ENCODE data around the gene TRERF1.

TRERF1 gene

DNA sequence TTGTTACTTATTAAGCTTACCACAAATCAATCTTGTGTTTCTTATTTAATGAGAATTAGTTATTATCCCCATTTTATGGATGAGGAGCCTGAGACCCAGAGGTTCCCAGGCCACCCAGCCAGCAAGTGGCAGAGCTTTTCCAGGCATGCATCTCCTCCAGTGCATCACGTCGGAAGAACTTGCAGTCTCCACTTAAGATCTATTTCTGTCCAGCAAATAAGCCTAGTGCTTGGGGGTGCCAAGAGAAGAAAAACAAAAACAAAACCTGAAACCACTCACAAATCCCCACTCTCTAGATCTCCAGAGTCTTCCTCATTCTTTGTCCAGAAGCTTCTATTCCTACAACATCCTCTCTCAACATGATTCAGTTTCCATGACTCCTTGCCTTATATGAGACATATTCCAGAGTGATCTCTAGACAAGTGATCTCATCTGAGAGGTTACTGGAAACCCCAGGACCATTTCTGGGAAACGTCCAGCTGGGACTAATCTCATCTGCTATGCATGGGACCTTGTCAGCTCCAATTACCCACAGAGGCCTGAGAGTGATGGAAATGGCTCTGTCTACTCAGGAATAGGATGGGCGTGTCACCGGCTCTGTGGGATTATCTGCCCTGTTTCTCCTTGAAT is 261.1 kb downstream of the TRERF1 start:
- DNase-seq (ENCODE audit: low read depth) = peak; percentile 85

DNA sequence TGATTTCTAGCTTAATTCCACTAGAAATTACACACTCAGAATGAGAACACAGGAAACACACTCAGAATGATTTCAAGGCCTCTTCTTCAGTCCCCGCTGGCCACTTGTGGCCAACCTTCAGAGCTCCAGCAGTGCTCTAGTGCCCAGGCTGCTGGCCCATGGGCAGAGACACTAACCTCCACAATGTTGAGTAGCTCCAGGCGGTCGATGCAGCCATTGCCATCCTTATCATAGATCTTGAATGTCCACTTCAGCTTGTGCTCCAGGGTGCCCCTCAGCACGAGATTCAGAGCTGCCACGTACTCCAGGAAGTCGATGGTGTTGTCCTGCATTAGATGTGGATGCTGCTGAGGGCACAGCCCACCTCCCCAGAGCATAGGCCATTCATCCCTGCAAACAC is 263.3 kb downstream of the TRERF1 start:
- no peak for DNase-seq (ENCODE audit: low read depth)

DNA sequence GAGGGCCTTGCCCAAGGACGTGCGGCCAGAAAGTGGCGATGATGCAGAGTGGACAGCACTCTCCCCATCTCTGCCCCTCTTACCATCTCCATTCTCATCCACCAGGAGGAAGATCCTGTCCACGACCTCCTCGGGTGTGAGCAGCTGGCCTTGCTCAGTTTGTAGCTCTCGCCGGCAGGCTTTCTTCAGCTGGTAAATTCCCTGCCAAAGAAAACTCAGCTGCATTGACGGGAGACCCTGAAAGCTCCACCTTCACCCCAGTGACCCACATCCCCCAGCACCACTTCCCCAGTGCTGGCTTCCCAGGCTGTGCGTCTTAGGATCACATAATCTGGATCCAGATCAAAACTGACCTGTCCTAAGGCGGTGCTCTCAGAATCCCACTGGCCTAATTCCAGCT is 266.1 kb downstream of the TRERF1 start:
- no peak for DNase-seq (ENCODE audit: low read depth)

DNA sequence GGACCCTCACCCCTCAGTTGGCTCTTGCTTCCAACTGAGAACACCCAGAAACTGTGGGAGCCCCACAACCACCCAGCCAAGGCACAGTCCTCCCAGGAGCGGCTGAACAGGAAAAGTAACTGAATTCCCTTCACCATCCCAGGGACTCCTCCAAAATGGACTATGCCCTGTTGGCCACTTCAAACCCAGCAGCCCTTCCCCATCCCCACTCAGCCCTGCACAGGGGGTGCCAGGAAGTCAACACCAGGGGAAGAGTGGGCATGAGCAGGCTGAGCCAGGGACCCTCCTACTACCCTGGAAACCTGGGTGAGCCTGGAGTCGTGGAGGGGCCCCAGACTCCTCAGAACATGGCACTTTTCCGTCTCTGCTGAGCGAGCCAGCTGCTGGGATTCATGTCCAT is 267.3 kb downstream of the TRERF1 start:
- no peak for DNase-seq (ENCODE audit: low read depth)

DNA sequence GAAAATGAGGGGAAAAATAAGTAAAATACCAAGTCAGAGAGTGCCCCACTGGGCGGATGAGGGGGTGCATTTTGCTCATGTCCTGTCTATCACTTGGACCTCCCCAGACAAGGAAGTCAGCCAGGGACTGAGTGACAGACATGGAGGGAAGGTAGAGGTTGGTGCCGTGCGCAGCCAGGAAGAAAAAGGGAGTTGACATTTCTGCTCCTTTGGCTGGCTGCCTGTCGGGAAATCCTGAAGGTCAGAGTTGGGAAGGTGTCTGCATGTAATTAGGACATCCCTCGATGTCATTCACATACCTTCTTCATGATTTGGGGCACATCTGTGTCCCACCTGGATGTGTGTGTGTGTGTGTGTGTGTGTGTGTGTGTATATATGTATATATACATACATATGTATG is 269.6 kb downstream of the TRERF1 start:
- DNase-seq (ENCODE audit: low read depth) = no peak

DNA sequence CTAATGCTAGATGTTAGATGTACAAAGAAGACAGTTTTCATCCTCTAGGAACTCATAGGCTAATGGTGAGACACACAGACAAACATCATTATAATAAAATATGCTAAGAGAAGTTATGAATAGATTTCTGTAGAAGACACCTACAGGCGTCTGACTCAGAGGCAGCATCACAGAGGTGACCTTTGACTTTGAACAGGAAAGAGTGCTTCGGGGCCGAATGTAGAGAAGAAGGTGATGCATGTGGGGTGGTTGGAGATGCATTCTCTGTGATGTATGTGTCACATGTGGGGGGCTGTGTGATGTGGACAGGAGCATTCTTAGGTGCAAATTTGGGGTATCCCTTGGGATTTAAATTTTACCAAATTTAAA is 271.8 kb downstream of the TRERF1 start:
- DNase-seq (ENCODE audit: low read depth) = no peak

DNA sequence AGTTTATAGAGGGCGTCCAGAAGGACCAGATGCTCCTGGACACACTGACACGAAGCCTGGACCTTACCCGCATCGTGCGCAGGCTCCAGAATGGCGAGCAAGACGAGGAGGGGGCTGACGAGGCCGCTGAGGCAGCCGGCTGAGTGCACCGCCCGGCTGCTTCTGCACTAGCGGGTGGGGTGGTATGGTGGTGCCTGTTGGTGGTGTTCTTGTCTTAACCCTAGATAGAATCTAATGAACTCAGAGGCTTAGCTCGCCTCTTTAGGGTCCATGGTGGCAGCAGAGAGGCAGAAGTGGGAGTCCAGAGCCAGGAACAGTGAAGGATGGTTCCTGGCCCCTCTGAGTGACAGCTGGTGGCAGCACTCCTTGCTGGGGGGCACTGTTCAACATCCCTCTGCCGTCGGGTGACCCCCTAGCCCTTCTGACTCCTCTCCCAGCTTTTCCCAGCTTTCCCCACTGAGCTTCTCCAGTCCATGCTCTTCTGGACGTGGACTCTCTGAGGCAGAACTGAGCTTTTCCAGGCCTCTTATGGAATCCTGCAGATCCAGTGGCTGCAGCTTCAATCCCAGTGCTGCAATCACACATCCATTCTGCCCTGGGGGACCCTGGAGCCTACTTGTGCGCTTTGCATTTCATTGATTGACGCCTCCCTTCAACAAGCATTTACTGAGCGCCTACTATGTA is 272.3 kb downstream of the TRERF1 start:
- DNase-seq (ENCODE audit: low read depth) = no peak

DNA sequence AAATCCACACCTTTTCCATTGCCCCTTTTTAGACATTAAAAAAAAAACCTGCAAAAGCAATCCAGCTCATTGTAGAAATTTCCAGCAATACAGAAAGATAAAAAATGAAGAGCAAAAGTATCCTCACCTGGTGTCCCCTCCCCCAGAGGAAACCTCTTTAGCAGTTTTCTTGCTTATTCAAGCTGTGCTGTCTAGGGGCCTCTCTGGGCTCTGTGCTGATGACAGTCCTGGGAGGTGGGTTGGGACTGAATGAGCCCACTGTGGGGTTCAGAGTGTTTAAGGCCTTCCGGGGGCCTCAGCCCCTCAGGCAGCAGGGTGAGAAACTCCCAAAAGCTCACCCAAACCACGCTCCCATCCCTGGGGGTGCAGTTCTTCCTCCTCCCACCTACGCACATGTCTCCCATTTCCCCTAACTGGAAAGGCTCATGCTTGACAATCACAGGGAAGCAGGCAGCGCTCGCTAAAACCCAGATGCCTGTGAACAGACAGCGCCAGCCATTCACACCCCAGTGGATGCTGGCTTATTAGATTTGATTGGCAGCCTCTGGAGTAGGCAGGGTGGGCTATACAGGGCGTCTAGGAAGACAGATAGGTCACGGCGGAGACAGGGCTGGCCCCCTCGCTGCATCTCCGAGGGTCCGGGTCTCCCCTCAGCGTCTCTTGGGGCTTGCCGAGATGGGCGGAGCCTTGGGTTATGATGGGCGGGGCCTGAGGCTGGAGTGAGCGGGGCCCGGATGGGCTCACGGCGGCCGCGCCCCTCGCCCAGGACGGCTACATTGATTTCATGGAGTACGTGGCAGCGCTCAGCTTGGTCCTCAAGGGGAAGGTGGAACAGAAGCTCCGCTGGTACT is 274.0 kb downstream of the TRERF1 start:
- no peak for DNase-seq (ENCODE audit: low read depth)

DNA sequence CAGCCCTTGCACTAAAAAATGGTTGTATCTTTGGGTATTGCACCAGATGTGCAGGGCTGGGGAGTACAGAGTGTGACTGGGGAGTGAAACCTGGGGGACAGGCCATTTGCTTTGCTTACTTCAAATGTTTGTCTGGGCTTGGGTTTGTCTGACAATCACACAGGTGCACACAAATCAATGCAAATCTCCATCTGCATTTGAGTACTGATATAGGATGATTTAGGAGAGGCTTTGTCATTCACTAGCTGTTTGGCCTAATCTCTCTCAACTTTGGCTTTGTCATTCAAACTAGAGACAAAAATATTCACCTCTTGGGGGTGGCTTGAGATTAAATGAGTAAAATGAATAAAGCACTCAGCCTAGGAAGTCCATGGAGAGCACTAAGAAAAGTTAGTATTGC is 274.7 kb downstream of the TRERF1 start:
- no peak for DNase-seq (ENCODE audit: low read depth)

DNA sequence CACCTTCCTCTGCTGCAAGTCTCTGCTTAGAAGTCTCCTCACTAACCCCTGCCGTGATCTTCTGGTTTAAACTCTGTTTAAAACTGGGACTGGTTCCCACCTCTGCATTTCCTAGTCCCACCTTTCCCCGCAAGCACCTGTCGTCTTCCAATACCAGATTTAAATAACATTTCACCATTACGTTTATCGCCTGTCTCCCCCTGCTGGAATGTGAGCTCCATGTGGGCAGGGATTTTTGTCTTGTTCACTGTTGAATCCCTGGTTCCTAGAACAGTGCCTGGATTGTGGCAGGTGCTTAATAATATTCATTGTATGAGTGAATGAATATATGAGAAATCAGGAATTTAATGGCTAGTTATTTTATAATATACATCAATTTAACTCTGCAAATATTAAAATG is 275.9 kb downstream of the TRERF1 start:
- no peak for DNase-seq (ENCODE audit: low read depth)
